EL (cell line): ENCODE measurements around the gene CACNA2D3.
A peak's percentile ranks its signal among the peaks of the same experiment; 100 is the strongest.

Experiments
- DNase-seq: peaks from one replicate; pipeline ENCODE4 v3.0.0-alpha.2; 2016

The CACNA2D3 gene

DNA sequence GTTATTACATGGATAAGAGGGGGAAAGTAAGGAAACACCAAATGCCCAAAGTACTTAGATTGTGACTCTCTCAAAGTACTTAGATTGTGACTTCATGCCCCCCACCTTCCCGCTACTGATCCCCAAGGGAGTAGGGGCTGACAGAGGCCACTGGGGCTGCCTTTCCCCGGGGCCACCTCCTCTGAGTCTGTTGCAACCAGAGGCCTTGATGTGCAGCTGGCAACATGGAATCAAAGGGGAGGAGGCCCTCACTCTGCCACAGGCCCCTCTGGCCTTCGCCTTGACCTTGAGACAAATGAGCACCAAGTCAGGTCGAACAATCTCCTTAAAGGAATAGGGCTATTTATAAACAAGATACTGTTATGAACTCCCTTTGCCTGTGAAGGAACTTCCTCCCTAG is 743.0 kb downstream of the CACNA2D3 start:
- DNase-seq = no peak

DNA sequence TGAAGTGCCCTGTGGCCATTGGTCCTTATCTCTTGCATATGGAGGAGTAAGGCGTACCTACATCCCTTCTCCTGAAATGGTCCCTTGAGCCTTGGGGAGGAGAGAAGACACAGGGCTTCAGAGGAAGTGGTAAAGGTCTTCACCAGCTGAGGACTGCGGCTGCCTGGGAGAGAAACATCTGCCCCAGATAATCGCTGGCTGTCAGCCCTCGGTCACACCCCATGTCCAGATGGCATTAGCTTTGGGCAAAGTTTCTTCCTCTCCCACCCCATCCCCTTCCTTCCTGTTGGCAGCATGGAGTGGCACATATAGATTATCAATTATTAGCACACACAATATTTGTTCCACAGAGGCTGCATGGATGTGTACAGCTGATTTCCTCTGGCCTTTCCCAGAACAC is 743.9 kb downstream of the CACNA2D3 start:
- DNase-seq = no peak

DNA sequence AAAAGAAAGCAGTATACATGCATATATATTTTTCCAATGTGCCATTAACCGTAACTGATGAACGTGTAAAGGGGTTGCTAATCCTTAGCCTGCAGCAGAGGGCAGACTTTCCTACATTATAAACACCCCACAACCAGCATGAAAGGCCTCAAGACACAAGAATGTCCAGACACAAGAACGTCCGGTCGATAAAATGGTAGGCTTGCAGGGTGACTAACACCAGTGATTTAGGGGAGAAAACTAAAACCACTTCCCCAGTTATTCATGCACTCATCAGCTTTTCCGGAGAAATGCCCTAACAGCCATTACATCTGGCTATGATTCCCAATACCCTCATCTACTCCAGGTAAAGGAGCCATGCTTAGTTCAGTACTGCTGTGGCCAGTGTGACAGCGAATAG is 748.1 kb downstream of the CACNA2D3 start:
- peak; percentile 96 for DNase-seq

DNA sequence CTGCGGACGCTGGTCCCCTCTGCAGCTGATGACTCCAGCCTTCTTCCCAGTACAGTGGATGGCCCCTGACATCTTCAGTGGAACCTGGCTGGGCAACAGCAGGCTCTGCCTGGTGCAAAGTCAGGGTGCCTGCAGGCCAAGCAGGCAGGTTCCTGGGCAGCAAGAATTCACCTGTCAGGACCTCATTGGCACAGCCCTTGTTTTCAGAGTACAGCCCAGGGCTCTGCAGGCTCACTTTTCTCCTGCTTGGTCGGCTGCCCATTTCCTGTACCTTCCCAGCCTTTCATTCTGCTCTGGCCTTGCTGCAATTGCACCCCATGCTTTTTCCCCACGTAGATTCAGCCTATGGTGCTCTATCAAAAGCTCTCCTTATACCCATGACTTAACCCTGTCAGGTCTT is 749.5 kb downstream of the CACNA2D3 start:
- DNase-seq = no peak

DNA sequence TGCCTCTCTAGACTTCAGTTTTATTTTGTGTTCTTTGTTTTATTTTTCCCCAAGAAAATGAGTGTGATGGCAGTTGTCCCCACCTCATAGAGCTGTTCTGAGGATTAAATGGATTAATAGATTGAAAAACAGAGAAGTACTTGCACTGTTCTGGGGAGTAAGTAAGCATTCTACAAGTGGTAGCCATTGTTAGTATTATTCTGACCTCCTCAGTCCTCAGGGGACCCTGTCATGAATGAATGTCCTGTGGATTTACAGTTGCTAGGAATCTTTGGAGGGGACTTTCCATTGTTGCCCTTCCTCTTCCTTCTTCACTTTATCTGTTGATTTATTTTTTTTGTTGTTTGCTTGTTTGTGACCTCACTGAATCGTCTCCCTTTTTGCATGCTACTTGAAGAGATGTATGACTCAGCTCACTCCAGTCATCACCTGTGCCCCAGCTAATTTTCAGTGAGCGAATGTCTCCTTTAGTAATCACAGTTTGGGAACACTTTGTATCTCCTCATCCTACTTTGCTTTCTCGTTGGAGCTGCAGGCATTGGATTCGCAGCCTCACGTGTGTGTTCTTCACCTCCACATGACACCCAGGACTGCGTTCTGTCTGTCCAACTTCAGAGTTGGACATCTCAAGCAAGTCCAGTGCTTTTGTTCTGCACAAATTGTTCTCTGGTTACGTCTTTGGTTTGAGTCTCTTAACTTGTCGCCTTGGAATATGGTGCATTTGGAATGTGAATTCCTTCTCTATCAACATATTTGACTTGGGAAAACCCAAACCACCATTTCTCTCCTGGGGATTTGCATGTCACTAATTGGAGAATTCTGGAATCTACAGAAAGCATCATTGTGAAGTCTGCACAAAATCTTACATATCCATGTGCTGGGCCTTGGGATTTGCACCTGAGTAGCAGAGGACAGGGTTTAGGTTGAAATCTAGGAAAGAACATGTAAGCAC is 751.0 kb downstream of the CACNA2D3 start:
- no peak for DNase-seq

DNA sequence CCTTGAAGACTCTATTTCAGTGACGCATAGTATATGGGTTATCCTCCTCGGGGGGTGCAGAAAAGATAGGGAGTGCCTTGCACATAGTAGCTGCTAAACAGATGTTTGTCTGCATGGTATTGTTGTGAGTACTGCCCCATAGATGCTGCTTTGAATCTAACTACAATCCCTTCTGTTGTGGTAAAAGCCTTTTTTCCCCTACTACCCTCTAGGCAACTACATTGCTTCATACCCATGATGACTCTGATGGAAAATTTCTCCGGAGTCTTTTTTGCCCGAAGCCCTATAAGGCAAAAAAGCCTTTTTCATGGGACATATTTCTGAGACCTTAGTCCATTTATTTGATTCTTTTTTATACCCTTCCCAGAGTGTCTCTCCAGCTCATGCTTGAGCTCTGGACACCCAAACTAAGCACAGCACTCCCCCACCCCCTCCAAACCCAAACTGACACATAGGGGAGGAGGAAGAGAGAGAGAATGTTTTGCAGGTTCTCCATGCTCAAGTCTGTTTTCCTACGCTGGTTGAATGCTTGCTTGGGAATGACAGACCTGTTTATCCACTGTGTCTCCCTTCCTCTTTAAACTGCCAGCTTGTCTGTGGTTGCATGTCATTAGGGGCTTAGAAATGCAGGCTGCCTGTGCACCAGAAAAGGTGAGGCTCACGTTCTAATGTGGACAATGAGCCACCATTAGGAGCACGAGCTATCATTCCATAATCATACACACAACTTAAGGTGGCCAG is 752.6 kb downstream of the CACNA2D3 start:
- no peak for DNase-seq

DNA sequence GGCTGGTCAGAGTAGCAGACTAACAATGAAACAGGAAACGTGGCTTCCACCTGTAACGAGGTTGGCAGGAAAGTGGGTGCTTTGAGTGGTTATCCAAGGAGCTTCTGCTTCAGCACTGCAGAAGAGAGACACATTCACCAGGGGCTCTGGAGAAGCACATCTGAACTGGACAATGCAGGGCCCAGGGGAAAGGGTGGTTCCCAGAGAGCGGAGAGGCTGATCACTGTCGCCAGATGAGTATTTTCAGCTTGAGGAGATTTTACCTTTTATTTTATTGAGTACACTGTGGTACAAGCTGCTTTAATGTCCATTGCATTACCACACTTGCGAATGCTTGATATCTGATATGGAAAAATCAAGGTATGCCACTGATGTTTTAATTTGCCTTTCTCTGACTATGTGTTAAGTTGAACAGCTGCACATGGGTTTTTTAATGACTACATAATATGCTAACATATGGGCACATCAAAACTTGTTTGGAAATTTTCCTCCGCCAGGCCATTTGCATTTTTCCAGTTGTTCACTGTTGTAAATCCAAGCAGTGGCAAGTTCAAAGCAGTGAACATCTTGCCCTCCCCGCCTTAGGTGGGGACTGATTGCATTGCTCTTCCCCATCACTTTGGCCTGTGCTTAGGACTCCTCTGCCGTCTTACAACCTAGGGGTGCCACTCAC is 753.4 kb downstream of the CACNA2D3 start:
- DNase-seq = no peak

DNA sequence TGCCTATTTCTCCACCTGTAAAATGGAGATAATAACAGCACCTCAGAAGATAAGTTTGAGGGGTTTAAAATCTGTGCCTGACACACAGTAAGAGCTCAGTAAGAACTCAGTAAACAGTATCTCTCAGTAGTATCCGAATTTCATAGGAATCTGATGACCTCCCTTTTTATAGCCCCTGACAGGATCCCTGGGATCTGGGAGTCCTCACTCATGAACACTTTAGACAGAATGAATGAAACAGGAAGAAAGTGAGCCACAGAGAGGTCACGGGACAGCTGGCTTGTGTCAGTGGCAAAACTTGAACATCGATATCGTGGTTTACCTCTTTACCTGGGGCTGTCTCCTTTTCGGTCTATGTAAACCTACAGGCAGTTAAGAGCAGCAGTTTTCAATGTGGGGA is 754.3 kb downstream of the CACNA2D3 start:
- DNase-seq = no peak

DNA sequence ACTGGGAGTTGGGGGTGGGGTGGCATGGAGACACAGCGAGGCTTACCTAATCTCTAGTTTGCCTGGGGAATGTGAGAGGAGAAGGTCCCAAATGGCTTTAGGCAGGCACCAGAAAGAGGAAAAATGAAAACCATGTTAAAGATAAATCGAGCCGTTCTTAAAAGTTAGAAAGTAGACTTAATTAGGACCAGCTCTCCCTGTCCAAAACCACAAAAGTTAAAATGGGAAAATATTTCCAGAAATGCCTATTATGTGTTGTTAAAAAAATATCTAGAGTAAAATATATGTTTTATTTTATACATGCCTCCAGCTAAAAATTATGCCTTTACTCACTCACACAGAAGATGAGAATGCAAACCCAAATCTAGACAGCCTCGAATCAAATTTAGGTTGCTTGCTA is 755.4 kb downstream of the CACNA2D3 start:
- no peak for DNase-seq

DNA sequence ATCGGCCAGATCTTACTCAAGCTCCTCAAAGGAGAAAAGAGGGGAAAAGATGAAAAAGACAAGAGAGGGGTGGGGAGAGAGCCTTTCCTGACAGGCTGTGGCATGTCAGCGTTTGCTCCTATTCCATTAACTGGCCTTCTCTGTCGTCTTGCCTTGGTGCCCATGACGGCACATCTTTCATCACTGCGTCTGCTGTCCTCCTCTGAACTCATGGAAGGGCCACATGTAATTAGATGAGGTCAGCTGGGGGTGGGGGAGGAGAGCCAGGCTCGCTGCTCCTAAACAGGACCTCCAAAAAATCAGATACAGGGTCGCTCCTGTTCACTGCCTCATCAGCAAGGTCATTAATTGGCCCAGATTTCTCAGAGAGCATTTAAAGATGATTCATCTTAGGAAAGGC is 755.8 kb downstream of the CACNA2D3 start:
- no peak for DNase-seq

DNA sequence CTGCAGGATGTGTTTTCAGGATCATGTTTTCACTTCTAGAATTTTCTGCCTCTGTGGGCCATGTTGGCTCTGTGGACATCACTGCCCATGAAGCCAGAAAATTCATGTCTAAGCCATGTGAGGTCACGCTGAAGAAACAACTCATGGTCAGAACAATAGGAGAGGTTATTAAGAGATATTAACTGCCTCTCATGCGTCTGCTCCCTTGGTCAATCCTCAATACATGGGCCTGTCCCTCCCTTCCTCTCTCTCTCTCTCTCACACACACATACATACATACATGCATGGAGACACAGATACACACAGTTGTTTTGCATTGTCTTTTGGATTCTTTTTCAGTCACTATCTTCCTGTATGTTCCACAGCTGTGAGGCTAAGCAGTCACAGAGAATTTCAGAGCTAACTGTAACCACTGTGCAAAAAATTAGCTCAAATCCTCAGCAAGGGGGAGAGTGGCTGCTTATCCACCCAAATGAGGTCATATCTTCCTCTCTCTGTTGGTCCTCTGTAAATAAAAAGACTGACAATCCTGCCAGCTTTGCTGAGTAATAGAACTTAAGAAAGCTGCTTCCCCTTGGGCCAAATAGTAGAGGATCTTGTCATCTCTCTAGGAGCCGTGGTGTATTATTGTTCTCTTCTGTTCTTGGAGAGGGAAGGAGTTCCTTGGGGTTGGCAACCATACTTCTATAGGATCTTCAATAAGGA is 759.9 kb downstream of the CACNA2D3 start:
- peak; percentile 96 for DNase-seq

DNA sequence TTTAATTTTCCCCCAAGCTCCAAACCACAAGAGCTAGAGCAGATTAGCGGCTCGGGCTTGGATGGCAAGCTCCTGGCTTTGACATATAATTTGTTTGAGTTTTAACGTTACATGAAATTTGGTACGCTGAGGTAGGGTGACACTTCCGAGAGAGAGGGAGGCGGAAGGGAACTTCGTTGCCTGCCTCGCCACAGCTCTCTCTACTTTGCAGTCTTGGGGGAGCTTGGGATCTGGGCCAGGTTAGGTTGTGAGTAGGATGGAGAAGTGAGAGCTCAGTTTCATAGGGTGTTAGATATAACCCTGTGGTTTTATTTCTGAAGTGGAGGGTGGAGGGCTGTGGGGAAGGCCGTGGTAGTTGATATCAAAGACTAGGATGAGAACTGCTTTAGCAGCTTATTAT is 765.8 kb downstream of the CACNA2D3 start:
- no peak for DNase-seq

DNA sequence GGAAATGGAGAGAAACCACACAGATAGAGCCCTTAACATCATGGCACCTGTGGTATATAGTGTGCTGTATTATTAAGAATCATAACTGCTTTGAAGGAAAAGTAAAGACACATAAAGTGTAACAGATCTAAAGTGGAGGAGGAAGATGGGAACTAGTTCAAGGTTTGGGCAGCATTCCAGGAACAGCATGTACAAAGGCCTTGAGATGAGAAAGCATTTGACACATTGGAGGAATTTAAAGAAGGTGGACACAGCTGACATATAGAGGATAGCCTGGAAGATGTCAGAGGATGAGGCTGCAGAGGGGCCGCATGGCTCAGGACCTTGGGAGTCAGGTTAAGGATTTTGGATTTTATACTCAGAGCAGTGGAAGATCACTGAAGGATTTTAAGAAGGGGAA is 766.5 kb downstream of the CACNA2D3 start:
- no peak for DNase-seq

DNA sequence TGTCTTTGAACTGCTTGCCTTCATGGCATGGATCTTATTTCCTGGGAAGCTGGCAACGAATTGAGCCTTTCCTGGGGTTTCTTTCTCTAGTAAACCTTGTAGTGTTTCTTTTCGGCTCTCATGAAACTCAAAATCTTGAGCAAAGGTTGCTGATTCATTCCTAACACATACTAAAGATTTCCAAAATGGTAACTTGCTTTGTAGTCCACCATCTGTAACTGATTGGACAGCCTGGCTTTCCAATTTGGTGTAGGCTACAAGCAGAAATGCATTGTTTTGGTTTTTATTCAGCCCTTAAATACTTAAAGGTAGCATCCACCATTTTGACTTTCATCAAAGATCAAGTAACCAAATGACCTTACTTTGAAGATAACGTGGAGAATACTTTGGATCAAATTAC is 767.4 kb downstream of the CACNA2D3 start:
- no peak for DNase-seq

DNA sequence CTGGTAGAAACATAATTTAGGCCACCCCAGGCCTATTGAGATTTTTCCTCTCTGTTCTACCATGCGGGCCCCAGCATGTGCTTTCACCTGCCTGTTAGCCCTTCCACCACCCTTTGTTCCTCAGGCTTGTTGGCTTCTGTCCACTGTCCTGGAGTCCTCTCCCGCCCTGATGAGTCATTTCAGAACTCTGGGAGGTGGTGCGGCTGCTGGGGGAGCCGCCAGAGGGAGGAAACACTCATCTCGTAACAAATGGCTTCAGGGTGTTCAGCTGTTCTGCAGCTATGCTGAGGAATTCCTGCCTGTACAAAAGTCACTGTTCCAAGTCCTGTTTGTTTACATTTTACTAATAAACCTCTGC is 769.2 kb downstream of the CACNA2D3 start:
- DNase-seq = peak; percentile 99

DNA sequence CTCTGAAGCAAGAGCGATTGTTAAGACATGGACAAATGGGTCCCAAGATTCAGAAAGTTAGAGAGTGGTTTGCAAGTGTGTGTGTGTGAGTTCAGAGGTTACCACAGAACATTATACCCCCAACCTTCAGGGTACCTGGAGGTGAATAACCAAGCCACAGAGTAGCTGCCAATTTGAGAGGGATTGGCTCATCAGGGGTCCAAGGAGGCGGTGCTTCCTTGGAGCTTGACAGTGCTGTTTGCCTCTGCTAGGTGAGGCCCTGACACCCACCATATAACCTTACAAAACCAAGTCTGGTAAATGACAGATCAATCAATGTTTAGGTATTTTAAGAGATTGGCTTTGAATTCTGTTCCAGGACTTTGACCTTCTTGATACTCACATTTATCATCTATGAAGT is 769.8 kb downstream of the CACNA2D3 start:
- no peak for DNase-seq

DNA sequence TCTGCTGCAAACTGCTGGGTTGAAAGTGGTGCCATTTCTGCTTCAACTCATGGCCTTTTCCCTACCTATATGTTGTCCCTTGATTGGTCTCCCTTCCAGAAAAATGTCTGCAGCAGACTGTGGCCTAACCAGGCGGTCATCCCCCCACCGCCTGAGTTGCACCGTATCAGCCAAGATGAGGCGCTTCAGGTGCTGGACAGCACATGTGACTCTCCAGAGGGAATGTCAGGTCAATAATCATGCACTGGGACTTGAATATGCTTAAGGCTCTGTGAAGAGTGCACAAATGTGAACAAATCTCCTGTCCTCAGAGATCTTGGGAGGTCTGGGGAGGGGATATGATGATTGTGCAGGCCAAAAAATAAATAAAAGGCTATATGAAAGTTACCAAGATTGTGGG is 773.3 kb downstream of the CACNA2D3 start:
- no peak for DNase-seq

DNA sequence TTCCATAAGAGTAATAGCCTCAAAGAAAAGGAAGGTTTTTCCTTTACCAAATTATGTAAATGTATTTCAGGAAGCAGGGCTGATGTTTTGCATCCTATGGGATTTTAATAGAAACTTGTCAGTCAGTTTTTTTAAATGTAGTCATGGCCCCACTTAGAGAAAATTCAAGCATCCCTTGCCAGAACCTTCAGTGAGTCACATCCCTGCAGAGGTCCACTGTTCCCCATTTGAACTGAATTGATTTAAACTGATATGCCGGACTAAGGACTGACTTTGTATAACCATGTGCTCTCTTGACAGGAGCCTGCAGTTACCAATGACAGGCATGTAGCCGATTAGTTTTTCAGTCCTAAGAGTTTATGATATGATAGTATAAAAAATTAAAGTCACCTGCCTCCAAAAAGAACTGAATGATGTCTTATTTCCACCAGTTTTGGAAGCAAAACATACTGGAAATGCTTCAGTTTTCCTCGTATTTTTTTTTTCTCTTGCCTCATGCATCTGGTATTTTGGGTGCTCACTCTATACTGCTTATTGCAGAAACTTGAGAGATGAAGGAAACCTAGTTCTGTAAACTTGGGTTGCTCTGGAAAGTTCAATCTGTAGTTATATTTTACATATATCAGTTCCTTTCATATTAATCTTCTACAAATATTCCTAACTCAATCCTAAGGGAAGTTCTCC is 774.8 kb downstream of the CACNA2D3 start:
- peak; percentile 70 for DNase-seq

DNA sequence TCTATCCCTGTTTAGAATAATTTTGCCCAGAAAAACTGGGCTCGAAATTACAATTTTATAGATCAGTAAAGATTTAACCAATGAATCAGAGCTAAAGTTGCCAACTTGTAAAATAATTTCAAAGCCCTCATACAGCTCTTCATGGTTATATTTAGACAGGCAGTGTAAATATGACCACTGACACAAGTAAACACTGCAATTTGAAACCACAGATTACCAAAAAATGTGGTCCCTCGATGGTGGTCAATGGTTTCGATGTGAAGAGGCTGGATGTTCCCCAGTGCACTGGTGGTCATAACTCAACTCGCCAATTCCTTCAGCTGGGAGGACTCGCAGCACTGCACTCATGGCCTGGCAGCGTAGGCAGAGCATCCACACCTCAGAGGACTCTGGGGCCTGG is 776.9 kb downstream of the CACNA2D3 start:
- DNase-seq = no peak

DNA sequence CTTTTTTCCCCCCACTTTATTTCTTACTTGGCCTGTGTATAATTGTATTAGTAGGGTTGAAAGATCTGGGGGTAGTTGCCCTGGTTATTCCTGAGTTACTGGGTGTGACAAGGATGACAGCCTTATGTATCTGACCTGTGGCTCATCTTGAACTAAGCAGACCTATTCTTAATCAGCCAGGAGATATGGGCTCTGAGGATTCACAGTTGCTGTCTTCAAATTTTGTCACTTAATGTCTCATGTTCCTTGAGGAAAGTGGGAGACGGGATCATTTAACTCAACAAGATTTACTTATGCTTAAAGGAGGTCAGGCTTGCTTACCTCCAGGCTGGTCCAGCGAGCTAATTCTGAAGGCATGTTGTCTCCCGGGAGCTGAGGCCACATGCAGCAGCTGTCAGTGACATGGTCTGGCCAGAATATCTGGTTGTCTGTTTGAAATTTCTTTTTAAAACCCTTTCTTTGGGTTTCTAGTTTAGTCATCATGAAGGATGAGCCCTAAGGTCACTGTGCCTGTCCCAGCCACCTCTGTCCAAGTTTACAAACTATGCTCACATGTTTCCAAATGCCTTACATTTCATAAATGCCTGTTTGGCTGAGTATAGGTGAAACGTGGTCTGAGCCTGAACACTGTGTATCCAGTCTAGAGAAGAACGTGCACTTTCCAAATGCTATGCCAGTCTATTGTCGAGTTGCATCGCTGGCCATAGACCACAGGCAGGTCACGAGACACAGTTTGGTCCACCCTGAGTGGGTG is 778.7 kb downstream of the CACNA2D3 start:
- peak; percentile 65 for DNase-seq

DNA sequence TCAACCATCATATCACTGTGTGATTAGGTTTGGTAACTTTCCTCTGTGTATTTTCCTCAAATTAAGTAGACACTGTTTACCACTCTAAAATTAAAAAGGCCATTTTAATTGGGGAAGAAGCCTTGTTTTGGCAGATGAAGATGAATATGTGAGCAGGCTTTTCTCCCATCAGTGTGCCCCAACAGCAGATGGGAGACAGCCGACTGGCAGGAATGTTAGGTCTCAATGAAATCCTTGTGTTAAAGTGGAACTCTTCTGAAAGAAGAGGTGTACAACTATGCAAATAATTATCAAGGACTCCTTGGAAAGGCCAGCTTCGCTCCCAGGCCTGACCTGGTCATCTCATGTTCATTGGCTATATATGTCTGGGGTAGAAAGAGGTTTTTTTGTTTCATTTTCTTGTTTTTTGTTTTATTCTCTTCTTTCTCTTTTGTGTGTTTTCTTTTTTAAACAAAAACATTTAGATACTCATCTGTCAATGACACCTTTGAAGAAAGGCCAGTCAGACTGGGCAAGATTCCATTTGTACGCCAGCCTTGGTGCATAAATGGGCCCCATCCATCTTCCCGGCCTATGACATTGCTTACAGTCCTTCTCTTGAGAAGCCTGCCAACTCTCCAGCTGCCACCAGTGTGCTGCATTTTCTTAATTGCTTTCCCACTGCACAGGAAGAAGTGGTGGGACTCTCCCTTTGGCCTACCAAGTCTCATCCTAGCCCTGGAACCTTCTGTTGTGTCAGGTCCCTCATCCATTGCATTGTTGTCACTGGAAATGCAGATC is 779.7 kb downstream of the CACNA2D3 start:
- no peak for DNase-seq
